Fibroblast of the aortic adventitia (primary cell): ENCODE measurements around the gene VPS33B. TPM values are rescaled to one million over a fixed set of nuclear protein-coding genes. Genes with fewer than 3 reads are reported as not detected.
"Not testable (repeated sequence)": the region's sequence is repeated elsewhere in the genome, so short reads cannot be mapped to it uniquely, and the experiment has no call there.

ENCODE experiments used
- DNase-seq: peaks from one replicate; pipeline ENCODE4 v3.0.0-alpha.2; 2010; ENCODE audit warnings: low read depth
- H3K4me3 ChIP-seq: 2 replicates; pipeline ENCODE4 v1.5.1; 2011; ENCODE audit warnings: low read depth, mild to moderate bottlenecking, control low read depth, low read length, moderate library complexity
- total RNA-seq: library from RNA; depleted of rRNA; stranded (reverse); fragments of >200 nt; gene quantifications from 2 replicates; pipeline ENCODE4 v1.2.3, GENCODE V29; 2012; ENCODE audit warnings: low replicate concordance
- TF ChIP-seq, protein P1 (sequence below): IDR thresholded peaks from 2 replicates; pipeline ENCODE4 v1.5.1; 2011; ENCODE audit warnings: mild to moderate bottlenecking, low read length, control low read depth, inconsistent platforms; ENCODE audit not compliant: insufficient read depth

Gene VPS33B
- total RNA-seq, 1 donor, result 5.3 TPM

GRCh38 chr15:91049378-91050127 lies 27.2 kb upstream of the VPS33B start:
- TF ChIP-seq, protein P1, sequence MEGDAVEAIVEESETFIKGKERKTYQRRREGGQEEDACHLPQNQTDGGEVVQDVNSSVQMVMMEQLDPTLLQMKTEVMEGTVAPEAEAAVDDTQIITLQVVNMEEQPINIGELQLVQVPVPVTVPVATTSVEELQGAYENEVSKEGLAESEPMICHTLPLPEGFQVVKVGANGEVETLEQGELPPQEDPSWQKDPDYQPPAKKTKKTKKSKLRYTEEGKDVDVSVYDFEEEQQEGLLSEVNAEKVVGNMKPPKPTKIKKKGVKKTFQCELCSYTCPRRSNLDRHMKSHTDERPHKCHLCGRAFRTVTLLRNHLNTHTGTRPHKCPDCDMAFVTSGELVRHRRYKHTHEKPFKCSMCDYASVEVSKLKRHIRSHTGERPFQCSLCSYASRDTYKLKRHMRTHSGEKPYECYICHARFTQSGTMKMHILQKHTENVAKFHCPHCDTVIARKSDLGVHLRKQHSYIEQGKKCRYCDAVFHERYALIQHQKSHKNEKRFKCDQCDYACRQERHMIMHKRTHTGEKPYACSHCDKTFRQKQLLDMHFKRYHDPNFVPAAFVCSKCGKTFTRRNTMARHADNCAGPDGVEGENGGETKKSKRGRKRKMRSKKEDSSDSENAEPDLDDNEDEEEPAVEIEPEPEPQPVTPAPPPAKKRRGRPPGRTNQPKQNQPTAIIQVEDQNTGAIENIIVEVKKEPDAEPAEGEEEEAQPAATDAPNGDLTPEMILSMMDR, result peak; percentile 82
- no peak overlapping the region for H3K4me3 ChIP-seq
- DNase-seq, result peak; percentile 78

DNA sequence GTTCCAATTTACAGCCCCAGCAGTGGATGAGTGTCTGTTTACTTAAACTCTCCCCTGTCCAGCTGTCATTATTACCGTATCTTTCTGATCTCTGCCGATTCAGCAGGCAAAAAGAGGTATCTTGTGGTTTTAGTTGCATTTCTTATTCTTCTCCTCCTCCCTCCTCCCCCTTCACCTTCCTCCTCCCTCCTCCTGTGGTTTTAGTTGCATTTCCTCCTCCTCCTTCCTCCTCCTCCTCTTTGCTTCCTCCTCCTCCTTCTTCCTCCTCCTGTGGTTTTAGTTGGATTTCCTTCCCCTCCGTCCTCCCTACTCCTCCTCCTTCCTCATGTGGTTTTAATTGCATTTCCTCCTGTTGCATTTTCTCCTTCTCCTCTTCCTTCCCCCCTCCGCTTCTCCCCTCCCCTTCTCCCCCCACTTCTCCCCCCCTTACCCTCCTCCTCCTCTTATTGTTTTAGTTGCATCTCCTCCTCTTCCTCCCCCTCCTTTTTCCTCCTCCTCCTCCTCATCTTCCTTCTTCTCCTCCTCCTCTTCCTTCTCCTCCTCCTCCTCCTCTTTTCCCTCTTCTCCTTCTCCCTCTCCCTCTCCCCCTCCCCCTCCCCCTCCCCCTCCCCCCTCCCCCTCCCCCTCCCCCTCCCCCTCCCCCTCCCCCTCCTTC lies 25.3 kb upstream of the VPS33B start:
- H3K4me3 ChIP-seq, result no peak overlapping the region
- TF ChIP-seq, protein P1, result no peak
- peak; percentile 30 for DNase-seq

DNA sequence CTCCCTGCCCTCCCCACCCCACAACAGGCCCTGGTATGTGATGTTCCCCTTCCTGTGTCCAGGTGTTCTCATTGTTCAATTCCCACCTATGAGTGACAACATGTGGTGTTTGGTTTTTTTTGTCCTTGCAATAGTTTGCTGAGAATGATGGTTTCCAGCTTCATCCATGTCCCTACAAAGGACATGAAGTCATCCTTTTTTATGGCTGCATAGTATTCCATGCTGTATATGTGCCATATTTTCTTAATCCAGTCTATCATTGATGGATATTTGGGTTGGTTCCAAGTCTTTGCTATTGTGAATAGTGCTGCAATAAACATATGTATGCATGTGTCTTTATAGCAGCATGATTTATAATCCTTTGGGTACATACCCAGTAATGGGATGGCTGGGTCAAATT lies 23.7 kb upstream of the VPS33B start:
- H3K4me3 ChIP-seq, DNase-seq: not testable (repeated sequence)

GRCh38 chr15:91045065-91045464 lies 22.7 kb upstream of the VPS33B start:
- H3K4me3 ChIP-seq, result no peak overlapping the region
- DNase-seq, result no peak
- TF ChIP-seq, protein P1, result no peak

DNA sequence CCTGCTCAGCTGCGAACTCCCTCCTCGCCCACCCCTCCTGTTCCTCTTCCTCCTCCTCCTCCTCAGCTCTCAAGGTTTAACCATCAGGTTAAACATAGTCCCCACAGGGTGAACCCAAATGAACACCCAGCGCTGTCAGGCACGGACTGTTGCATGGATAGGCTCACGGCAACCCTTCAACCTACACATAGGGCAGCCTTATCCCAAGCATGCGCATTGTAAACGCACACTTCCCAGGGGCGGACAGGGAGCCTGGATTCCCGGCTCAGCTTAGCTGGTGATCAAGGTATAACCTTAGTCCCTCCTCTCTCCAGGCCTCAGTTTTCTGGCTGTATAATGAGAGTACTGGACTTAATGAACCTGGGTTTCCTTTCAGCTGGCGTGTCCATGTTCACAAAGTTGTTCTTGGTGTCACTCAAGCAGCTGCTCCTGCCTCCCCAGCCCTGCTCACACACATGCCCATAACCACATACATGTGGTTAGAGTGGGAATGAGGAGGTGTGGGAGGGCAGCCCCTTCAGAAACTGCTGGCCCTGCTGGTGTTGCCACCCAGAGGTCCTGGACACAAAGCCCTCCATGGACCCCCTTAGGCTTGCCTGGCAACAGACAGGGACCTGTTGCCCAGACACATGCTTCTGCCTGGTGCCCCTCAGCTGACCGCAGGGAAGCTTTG lies 20.9 kb upstream of the VPS33B start:
- no peak overlapping the region for H3K4me3 ChIP-seq
- no peak for DNase-seq
- TF ChIP-seq, protein P1, result no peak

GRCh38 chr15:91040856-91041255 lies 18.5 kb upstream of the VPS33B start:
- TF ChIP-seq, protein P1, result no peak
- no peak overlapping the region for H3K4me3 ChIP-seq
- no peak for DNase-seq

DNA sequence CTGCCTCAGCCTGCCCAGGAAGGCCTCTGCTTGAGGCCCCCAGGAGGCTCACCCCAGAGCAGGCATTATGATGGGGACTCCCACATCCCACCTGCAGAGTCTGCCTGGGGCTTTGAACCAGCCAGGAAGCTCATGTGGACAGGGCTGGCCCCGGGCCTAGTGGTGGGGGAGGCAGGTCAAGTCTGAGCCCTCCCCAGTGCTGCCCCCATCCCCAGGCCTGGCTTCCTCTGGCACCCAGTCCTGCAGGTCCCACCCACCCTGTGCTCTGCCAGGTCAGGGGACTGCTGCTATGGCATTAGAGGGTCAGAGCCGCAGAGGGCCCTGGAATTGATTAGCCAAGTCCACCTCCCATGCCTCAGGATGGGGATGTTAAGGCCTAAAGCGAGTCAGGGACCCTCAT lies 17.6 kb upstream of the VPS33B start:
- TF ChIP-seq, protein P1, result no peak
- no peak overlapping the region for H3K4me3 ChIP-seq

More for the DNA sequence above, 17.6 kb upstream of the VPS33B start:
- DNase-seq, result no peak
